H9 (cell line): Measurements from ENCODE around the gene SLC11A1. TPM values are rescaled to one million over a fixed set of nuclear protein-coding genes. Genes with fewer than 3 reads are reported as not detected.

ENCODE experiments used
- DNase-seq: peaks from one replicate; pipeline ENCODE4 v3.0.0-alpha.2; 2017
- H2AFZ ChIP-seq: one replicate; pipeline ENCODE4 v1.6.1; 2013; ENCODE audit warnings: mild to moderate bottlenecking, low read length, control low read depth, moderate library complexity
- H2AK5ac ChIP-seq: 2 replicates; pipeline ENCODE4 v1.6.1; 2013; ENCODE audit warnings: low read length, control low read depth, mixed read lengths; ENCODE audit not compliant: insufficient read length
- H2BK120ac ChIP-seq: one replicate; pipeline ENCODE4 v1.6.1; 2013; ENCODE audit warnings: low read depth, mild to moderate bottlenecking, low read length, control low read depth, inconsistent platforms; ENCODE audit not compliant: poor library complexity, severe bottlenecking
- H2BK12ac ChIP-seq: 2 replicates; pipeline ENCODE4 v1.6.1; 2013; ENCODE audit warnings: low read length, control low read depth, mixed read lengths, low read depth; ENCODE audit not compliant: insufficient read length
- H2BK15ac ChIP-seq: 2 replicates; pipeline ENCODE4 v1.6.1; 2013; ENCODE audit warnings: low read depth, low read length, control low read depth
- H2BK20ac ChIP-seq: one replicate; pipeline ENCODE4 v1.6.1; 2013; ENCODE audit warnings: low read depth, mild to moderate bottlenecking, low read length, control low read depth, inconsistent platforms; ENCODE audit not compliant: poor library complexity, severe bottlenecking
- H2BK5ac ChIP-seq: 2 replicates; pipeline ENCODE4 v1.6.1; 2013; ENCODE audit warnings: low read length, control low read depth, mixed read lengths; ENCODE audit not compliant: insufficient read length
- H3K14ac ChIP-seq: 2 replicates; pipeline ENCODE4 v1.6.1; 2013; ENCODE audit warnings: low read length, control low read depth; ENCODE audit not compliant: insufficient read depth
- H3K18ac ChIP-seq: 2 replicates; pipeline ENCODE4 v1.6.1; 2013; ENCODE audit warnings: low read depth, mild to moderate bottlenecking, mixed read lengths, low read length, control low read depth; ENCODE audit not compliant: insufficient read length
- H3K23ac ChIP-seq: 2 replicates; pipeline ENCODE4 v1.6.1; 2013; ENCODE audit warnings: low read length, control low read depth, mixed read lengths, low read depth; ENCODE audit not compliant: insufficient read length
- H3K23me2 ChIP-seq: 2 replicates; pipeline ENCODE4 v1.6.1; 2013; ENCODE audit warnings: low read depth, mild to moderate bottlenecking, mixed read lengths, low read length, control low read depth; ENCODE audit not compliant: insufficient read length, poor library complexity, severe bottlenecking
- H3K27ac ChIP-seq: 2 replicates; pipeline ENCODE4 v1.5.1; 2013; ENCODE audit warnings: low read length, control low read depth, mixed read lengths, low read depth; ENCODE audit not compliant: insufficient read length
- H3K27me3 ChIP-seq: 2 replicates; pipeline ENCODE4 v1.6.1; 2013; ENCODE audit warnings: low read length, control low read depth, inconsistent platforms; ENCODE audit not compliant: insufficient read depth
- H3K4ac ChIP-seq: 2 replicates; pipeline ENCODE4 v1.6.1; 2013; ENCODE audit warnings: low read depth, mild to moderate bottlenecking, control low read depth, inconsistent platforms, low read length, moderate library complexity
- H3K4me1 ChIP-seq: 2 replicates; pipeline ENCODE4 v1.6.1; 2013; ENCODE audit warnings: low read length, control low read depth, inconsistent platforms; ENCODE audit not compliant: insufficient read depth
- H3K4me2 ChIP-seq: 2 replicates; pipeline ENCODE4 v1.6.1; 2013; ENCODE audit warnings: low read length, control low read depth, mixed read lengths; ENCODE audit not compliant: insufficient read length, insufficient read depth
- H3K56ac ChIP-seq: 2 replicates; pipeline ENCODE4 v1.6.1; 2013; ENCODE audit warnings: low read depth, mild to moderate bottlenecking, mixed read lengths, low read length, control low read depth; ENCODE audit not compliant: insufficient read length
- H3K79me1 ChIP-seq: 2 replicates; pipeline ENCODE4 v1.6.1; 2013; ENCODE audit warnings: low read depth, mild to moderate bottlenecking, moderate library complexity, low read length, control low read depth, inconsistent platforms; ENCODE audit not compliant: insufficient read depth, poor library complexity, severe bottlenecking
- H3K79me2 ChIP-seq: 2 replicates; pipeline ENCODE4 v1.6.1; 2013; ENCODE audit warnings: low read length, control low read depth, inconsistent platforms; ENCODE audit not compliant: insufficient read depth
- H3K9ac ChIP-seq: 2 replicates; pipeline ENCODE4 v1.6.1; 2013; ENCODE audit warnings: low read length, control low read depth, mixed read lengths; ENCODE audit not compliant: insufficient read length; ENCODE audit errors: extremely low read depth
- H3K9me3 ChIP-seq: one replicate; pipeline ENCODE4 v1.6.1; 2013; ENCODE audit warnings: low read depth, low read length, inconsistent platforms; ENCODE audit not compliant: control insufficient read depth
- H3T11ph ChIP-seq: one replicate; pipeline ENCODE4 v1.6.1; 2013; ENCODE audit warnings: mild to moderate bottlenecking, low read length, control low read depth, inconsistent platforms
- H4K20me1 ChIP-seq: one replicate; pipeline ENCODE4 v1.6.1; 2013; ENCODE audit not compliant: control insufficient read depth, insufficient read length, insufficient read depth
- H4K5ac ChIP-seq: 2 replicates; pipeline ENCODE4 v1.6.1; 2013; ENCODE audit warnings: low read depth, mild to moderate bottlenecking, mixed read lengths, low read length, control low read depth; ENCODE audit not compliant: insufficient read length
- H4K8ac ChIP-seq: replicated peaks from 2 replicates; pipeline ENCODE4 v1.6.1; 2013; ENCODE audit warnings: low read length, control low read depth, mixed read lengths, low read depth; ENCODE audit not compliant: insufficient read length
- H4K91ac ChIP-seq: 2 replicates; pipeline ENCODE4 v1.6.1; 2013; ENCODE audit warnings: low read depth, mild to moderate bottlenecking, moderate library complexity, mixed read lengths, low read length, control low read depth; ENCODE audit not compliant: insufficient read length
- H3K27ac Mint-ChIP-seq, 3 experiments: 2 replicates in 2 of 3; 3 replicates in 1 of 3; pipeline ENCODE4 v1.8.0; 2020 to 2021; ENCODE audit warnings: mixed read lengths in 3 of 3, mild to moderate bottlenecking in 1 of 3, moderate library complexity in 1 of 3
- H3K27me3 Mint-ChIP-seq: 2 replicates; pipeline ENCODE4 v1.8.0; 2021; ENCODE audit warnings: low read depth, mild to moderate bottlenecking, moderate library complexity, mixed read lengths
- H3K36me3 Mint-ChIP-seq, 3 experiments: 2 replicates in 2 of 3; 3 replicates in 1 of 3; pipeline ENCODE4 v1.8.0; 2020 to 2021; ENCODE audit warnings: low read depth in 3 of 3, mixed read lengths in 3 of 3; ENCODE audit not compliant: insufficient read depth in 1 of 3
- H3K4me1 Mint-ChIP-seq, 2 experiments: 2 replicates each; pipeline ENCODE4 v1.8.0; 2020; ENCODE audit warnings: mixed read lengths in 2 of 2
- H3K4me3 Mint-ChIP-seq, 2 experiments: 2 replicates in 1 of 2; 3 replicates in 1 of 2; pipeline ENCODE4 v1.8.0; 2020 to 2021; ENCODE audit warnings: mild to moderate bottlenecking in 2 of 2, mixed read lengths in 2 of 2, moderate library complexity in 1 of 2
- H3K9me3 Mint-ChIP-seq, 2 experiments: 2 replicates in 1 of 2; 3 replicates in 1 of 2; pipeline ENCODE4 v1.8.0; 2020; ENCODE audit warnings: mild to moderate bottlenecking in 2 of 2, mixed read lengths in 2 of 2, moderate library complexity in 1 of 2
- CTCF ChIP-seq: fragments of 200-600 bp; sonication (generic); conservative IDR thresholded peaks from 3 replicates; pipeline ENCODE4 v1.8.0; 2021; ENCODE audit warnings: antibody characterized with exemption, mild to moderate bottlenecking
- WGBS: extraction: QIAGEN DNeasy Blood & Tissue Kit; methylation state at CpG from one replicate; pipeline ENCODE4 v1.1.7; 2013; ENCODE audit warnings: missing lambda C conversion rate, low lambda C conversion rate, mixed read lengths; ENCODE audit not compliant: insufficient read length; ENCODE audit errors: extremely low coverage; 5-methylcytosine and 5-hydroxymethylcytosine counted together
- total RNA-seq: library from RNA; stranded (reverse); gene quantifications from 2 replicates; pipeline ENCODE4 v1.2.1, GENCODE V29; 2021

Gene SLC11A1
- total RNA-seq, 1 experiment from 2014 or later: 0.11 TPM

- WGBS: no CpG with 5 or more reads among the region's 16 CpGs
- Histone ChIP-seq H3K23me2 (peaks cover 19% of the 10 kb centered on the region), H4K8ac (no peak overlapping the region), H2AK5ac (no peak overlapping the region), H3K4me1 (peaks cover 4% of the 10 kb centered on the region; the same call in 1 of the 2 replicates), H3K79me1 (no peaks in the 10 kb centered on the region), H4K20me1 (no peaks in the 10 kb centered on the region), H3K27me3 (no peaks in the 10 kb centered on the region), H3K27ac (no peak overlapping the region), H3K56ac (no peak overlapping the region), H3K18ac (no peak overlapping the region), H3K9me3 (no peaks in the 10 kb centered on the region), H2BK5ac (no peak overlapping the region), H3K4ac (no peak overlapping the region), H3K23ac (no peak overlapping the region), H2AFZ (no peak overlapping the region), H4K5ac (no peak overlapping the region), H3K14ac (no peak overlapping the region; the same call in 1 of the 2 replicates), H4K91ac (no peak overlapping the region), H2BK20ac (no peak overlapping the region), H3K4me2 (no peak overlapping the region), H3K9ac (no peak overlapping the region), H2BK15ac (no peak overlapping the region), H2BK12ac (no peak overlapping the region), H3T11ph (no peak overlapping the region), H3K79me2 (no peaks in the 10 kb centered on the region), H2BK120ac (no peak overlapping the region)
- Mint-ChIP-seq H3K27me3 (no peaks in the 10 kb centered on the region), H3K4me1 (peaks cover 19 to 26% of the 10 kb centered on the region in 2 experiments), H3K4me3 (no peak overlapping the region; a peak in 1 of 5 replicates), H3K27ac (0 out of 7 replicates have a peak overlapping the region, but pooled peaks of 1 of the 3 experiments have one; percentile 66), H3K36me3 (peaks cover 4 to 25% (median 22%) of the 10 kb centered on the region in 3 experiments; a peak in 6 of 7 replicates), H3K9me3 (no peaks in the 10 kb centered on the region)
- TF ChIP-seq CTCF: no peak
- no peak for DNase-seq
Measured at GRCh38 chr2:218404351-218405085, 22.4 kb downstream of the SLC11A1 start.
